Fibroblast of villous mesenchyme (primary cell): Measurements from ENCODE around the gene SIPA1L3. TPM values are rescaled to one million over a fixed set of nuclear protein-coding genes. Genes with fewer than 3 reads are reported as not detected.

Experiments used
- DNase-seq: peaks from one replicate; pipeline ENCODE4 v3.0.0-alpha.2; 2010; ENCODE audit warnings: low read depth
- H3K4me3 ChIP-seq: 2 replicates; pipeline ENCODE4 v1.5.1; 2011; ENCODE audit warnings: low read depth, mild to moderate bottlenecking, low read length
- CTCF ChIP-seq: IDR thresholded peaks from 2 replicates; pipeline ENCODE4 v1.5.1; 2012; ENCODE audit warnings: low read depth, mild to moderate bottlenecking, low read length; ENCODE audit not compliant: insufficient read depth
- total RNA-seq: library from RNA; depleted of rRNA; stranded (reverse); fragments of >200 nt; gene quantifications from 2 replicates; pipeline ENCODE4 v1.2.3, GENCODE V29; 2012

The SIPA1L3 gene
- total RNA-seq, 1 donor, result 19.0 TPM

DNA sequence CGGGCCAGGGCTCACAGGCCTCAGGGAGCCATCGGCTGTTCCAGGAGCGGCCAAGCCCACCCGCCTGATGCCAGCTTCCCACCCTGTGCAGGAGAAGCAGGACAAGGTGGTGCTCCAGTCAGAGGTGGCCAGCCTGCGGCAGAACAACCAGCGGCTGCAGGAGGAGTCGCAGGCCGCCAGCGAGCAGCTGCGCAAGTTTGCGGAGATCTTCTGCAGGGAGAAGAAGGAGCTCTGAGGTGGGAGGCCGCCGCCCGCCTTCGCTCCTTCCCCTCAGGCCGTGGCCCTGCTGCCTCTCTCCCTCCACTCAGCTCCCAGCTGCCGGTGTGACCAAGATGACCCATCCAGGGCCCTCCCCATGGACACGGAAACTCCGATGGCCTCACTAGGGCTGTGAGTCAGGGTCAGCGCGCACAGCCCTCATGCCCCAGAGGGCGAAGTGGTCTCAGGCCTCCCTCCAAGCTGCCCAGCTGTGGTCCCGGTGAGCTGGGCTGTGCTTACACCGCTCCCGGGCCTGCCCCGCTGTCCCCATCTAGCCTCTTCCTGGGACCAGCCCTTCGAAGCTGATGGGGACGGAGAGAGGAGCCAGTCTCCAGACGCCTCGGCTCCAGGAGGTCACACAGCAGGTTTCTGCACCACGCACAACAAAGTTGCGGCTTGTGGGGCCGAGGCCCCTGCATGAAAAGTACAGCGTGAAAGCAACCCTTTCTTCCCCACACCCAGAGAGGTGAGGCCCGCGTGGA is 299.2 kb downstream of the SIPA1L3 start:
- no peak overlapping the region for H3K4me3 ChIP-seq
- no peak for TF ChIP-seq CTCF
- DNase-seq, result no peak

- TF ChIP-seq CTCF, result no peak
- H3K4me3 ChIP-seq, result no peak overlapping the region
- no peak for DNase-seq
Observed at GRCh38 chr19:38206928-38207327, 299.9 kb downstream of the SIPA1L3 start.

GRCh38 chr19:38207543-38207942 is 300.5 kb downstream of the SIPA1L3 start:
- DNase-seq, result no peak
- TF ChIP-seq CTCF, result no peak

GRCh38 chr19:38208571-38208970 is 301.6 kb downstream of the SIPA1L3 start:
- H3K4me3 ChIP-seq, result no peak overlapping the region
- no peak for DNase-seq
- no peak for TF ChIP-seq CTCF

More at GRCh38 chr19:38207543-38207942, 300.5 kb downstream of the SIPA1L3 start:
- H3K4me3 ChIP-seq, result no peak overlapping the region

- H3K4me3 ChIP-seq, result no peak overlapping the region
- no peak for DNase-seq
- TF ChIP-seq CTCF, result no peak
Observed at GRCh38 chr19:38209152-38209551, 302.1 kb downstream of the SIPA1L3 start.

DNA sequence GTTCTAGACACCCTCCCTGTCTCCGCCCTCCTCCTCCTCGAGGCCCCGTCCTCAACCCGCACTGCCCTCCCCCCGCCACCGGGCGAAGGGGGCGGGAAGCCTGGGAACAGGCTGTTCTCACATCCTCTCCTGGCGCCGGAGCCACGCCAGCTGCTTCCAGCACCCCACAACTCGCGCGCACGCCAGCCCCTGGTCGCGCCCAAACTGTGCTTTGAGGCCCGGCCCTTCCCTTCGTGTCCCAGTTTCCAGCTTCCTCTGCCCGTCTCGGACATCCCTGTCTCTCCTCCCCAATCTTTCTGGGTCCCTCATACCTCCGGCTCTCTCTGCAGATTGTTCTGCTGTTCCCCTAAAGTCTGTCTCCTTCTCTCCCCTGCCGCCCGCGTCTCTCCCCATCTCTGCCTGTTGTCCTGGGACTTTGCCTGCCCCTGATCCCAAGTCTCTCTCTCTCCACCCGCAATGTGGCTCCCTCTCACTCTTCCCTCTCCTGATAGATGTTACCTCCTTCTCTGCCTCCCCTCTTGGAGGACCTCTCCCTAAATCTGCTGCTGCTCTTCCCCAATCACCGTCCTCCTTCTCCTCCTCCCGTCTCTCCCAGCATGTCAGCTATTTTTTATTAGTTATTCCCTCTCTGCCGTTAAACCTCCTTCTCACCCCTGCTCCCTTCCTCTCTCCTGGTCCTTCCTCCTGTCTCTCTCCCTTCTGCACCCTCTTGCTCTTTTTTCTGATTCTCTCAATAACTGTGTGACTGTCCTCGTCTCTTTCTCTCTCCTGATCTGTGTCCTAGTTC is 302.9 kb downstream of the SIPA1L3 start:
- TF ChIP-seq CTCF, result no peak
- DNase-seq, result peak; percentile 66
- H3K4me3 ChIP-seq, result peak overlapping the region; percentile 25
